T-helper 1 cell treated with Interleukin-12 subunit alpha and Interleukin-12 subunit beta and Interleukin-4 antibody, amounts not matched to agents 30 μg/mL and 1 μg/mL, for 36 hours (primary cell): ENCODE data around the gene LAMB1.
"Not testable (repeated sequence)": the region's sequence is repeated elsewhere in the genome, so short reads cannot be mapped to it uniquely, and the experiment has no call there.

Experiments
- H3K27ac Mint-ChIP-seq: one replicate; pipeline ENCODE4 v1.8.0; 2021; ENCODE audit warnings: mild to moderate bottlenecking, mixed read lengths
- H3K27me3 Mint-ChIP-seq: one replicate; pipeline ENCODE4 v1.8.0; 2021; ENCODE audit warnings: low read depth, mixed read lengths
- H3K36me3 Mint-ChIP-seq: one replicate; pipeline ENCODE4 v1.8.0; 2021; ENCODE audit warnings: low read depth, mixed read lengths
- H3K4me1 Mint-ChIP-seq: one replicate; pipeline ENCODE4 v1.8.0; 2021; ENCODE audit warnings: low read depth, mixed read lengths
- H3K4me3 Mint-ChIP-seq: one replicate; pipeline ENCODE4 v1.8.0; 2021; ENCODE audit warnings: mild to moderate bottlenecking, moderate library complexity, mixed read lengths
- H3K9me3 Mint-ChIP-seq: one replicate; pipeline ENCODE4 v1.8.0; 2021; ENCODE audit warnings: mixed read lengths

LAMB1 gene

DNA sequence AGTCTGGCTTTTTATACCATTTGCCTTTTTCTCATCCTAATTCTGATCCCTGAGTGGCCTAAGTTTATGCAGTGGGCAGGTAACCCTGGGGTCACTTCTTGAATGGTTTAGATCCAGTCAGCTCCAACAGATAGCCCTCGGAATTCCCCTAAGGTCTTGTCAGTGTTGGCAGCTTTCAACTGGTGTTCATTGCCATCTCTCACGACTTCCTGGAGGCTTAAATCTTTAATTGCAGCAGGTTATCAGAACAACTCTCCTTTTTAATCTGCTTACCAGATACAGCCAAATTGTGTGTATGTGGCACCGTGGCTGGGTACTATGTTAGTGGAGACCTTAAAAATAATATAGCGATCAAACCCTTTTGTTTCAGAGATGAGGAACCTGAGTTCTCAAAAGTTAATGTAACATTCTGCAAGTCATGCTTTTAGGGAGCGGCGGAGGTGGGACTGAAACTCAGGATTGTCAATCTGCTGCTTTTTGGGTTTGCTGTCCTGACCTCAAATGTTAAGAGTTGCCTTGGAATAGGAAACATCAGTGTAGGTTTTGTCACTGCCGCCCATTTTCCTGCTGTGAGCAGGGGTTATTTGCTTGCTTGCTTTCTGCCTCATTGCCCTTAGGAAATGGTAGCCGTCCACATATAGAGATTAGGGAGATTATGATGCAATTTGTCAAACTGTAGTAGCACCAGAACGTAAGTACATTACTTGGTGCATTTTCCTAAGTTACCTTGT lies 111.2 kb downstream of the LAMB1 start:
- H3K27ac Mint-ChIP-seq: peak overlapping the region; percentile 98
- no peaks in the 10 kb centered on the region for H3K27me3 Mint-ChIP-seq
- H3K9me3 Mint-ChIP-seq: peaks cover 7% of the 10 kb centered on the region
- H3K4me3 Mint-ChIP-seq: peak overlapping the region; percentile 96
- H3K4me1 Mint-ChIP-seq: peaks cover 40% of the 10 kb centered on the region
- H3K36me3 Mint-ChIP-seq: peaks cover 28% of the 10 kb centered on the region

DNA sequence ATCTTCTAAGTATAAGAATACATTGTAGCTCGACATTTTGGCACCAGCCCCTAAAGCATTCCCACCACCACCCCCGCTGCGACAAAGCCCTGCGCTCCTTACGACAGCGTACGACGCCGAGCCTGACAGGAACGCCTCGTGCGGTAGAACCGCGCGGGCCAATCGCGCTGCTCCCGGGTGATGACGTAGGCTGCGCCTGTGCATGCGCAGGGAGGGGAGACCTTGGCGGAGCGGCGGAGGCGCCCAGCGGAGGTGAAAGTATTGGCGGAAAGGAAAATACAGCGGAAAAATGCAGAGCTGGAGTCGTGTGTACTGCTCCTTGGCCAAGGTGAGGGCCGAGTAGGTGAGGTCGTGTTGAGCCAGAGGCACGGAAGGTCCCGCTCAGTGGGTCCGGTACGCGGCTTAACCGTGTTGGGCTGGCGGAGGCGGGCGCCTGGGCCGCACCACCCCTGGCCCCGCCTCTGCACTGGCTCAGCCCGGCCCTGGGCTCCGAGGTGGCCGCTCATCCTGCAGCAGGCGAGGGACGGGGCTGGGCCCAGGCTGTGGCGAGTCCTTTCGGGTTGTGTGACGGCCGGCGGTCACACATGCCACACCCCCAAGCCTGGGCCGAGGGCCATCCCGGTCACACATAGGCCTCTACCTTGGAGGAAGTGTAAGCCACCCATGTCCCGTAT lies 111.9 kb downstream of the LAMB1 start, which contains the start of gene DLD:
DLD (plus strand) TSS at position 222 of the 674 bp plus-strand sequence; CDS start at position 290, 68 bp downstream.
- Mint-ChIP-seq H3K4me3 (peak within 1 kb of the TSS; percentile 96), H3K4me1 (peaks cover 37% of the 10 kb centered on the region), H3K27me3 (peaks cover 5% of the 10 kb centered on the region), H3K36me3 (peaks cover 24% of the 10 kb centered on the region), H3K9me3 (peaks cover 7% of the 10 kb centered on the region), H3K27ac (peak within 1 kb of the TSS; percentile 98)

DNA sequence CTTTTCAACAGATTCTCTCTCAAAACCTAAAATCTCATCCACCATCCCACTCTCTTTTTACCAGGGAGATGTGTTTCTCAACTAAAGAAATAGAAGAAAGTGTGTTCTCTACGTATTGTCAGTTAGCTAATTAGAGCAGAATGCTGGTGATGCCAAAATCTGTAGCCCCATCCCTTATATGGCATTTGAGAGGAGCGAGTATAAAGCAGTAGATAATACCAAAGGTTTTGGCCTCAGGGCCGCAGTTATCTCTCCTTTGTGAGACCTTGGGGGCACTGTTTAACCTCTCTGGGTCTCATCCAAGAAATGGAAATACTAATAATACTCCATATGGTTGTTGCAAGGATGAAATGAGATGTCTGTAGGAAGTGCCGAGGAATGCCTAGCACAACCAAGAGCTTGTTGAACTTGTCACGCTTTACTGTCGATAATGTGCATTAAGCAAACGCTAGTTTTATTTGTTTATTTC lies 112.4 kb downstream of the LAMB1 start:
- peaks cover 7% of the 10 kb centered on the region for H3K9me3 Mint-ChIP-seq
- H3K27me3 Mint-ChIP-seq: peaks cover 10% of the 10 kb centered on the region
- H3K4me3 Mint-ChIP-seq: peak overlapping the region; percentile 96
- H3K36me3 Mint-ChIP-seq: peaks cover 19% of the 10 kb centered on the region
- H3K4me1 Mint-ChIP-seq: peaks cover 33% of the 10 kb centered on the region
- H3K27ac Mint-ChIP-seq: peak overlapping the region; percentile 98

DNA sequence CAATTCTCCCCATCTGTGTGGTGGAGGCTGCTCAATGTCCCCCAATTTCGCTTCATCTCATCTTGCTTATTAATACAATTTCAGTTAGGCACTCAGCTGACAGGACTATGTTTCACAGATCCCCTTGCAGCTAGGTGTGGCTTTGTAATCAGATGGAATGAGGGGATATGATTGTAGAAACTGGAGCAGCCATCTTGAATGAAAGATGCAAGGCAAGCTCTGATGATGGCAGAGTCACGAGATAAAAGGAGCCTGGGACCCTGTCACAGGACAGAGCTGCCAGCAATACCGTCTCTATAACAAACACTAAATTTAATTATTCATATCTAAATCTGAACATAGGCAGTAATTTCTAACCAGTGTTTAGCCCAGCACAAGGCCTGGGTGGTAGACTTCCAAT lies 113.0 kb downstream of the LAMB1 start:
- Mint-ChIP-seq H3K4me1 (peaks cover 29% of the 10 kb centered on the region), H3K36me3 (peaks cover 14% of the 10 kb centered on the region), H3K9me3 (peaks cover 7% of the 10 kb centered on the region), H3K27ac (peak overlapping the region; percentile 98), H3K4me3 (peak overlapping the region; percentile 96), H3K27me3 (peaks cover 11% of the 10 kb centered on the region)

DNA sequence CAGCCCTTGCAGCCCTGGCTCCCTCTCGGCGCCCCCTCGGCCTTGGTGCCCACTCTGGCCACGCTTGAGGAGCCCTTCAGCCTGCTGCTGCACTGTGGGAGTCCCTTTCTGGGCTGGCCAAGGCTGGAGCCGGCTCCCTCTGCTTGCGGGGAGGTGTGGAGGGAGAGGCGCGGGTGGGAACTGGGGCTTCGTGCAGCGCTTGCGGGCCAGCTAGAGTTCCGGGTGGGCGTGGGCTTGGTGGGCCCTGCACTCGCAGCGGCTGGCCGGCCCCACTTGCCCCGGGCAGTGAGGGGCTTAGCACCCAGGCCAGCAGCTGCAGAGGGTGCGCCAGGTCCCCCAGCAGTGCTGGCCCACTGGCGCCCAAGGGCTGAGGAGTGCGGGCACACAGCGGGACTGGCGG lies 115.1 kb downstream of the LAMB1 start:
- not testable (repeated sequence) for H3K36me3 Mint-ChIP-seq, H3K4me3 Mint-ChIP-seq, H3K27ac Mint-ChIP-seq, H3K9me3 Mint-ChIP-seq
- peaks cover 16% of the 10 kb centered on the region for H3K27me3 Mint-ChIP-seq
- peaks cover 16% of the 10 kb centered on the region for H3K4me1 Mint-ChIP-seq

DNA sequence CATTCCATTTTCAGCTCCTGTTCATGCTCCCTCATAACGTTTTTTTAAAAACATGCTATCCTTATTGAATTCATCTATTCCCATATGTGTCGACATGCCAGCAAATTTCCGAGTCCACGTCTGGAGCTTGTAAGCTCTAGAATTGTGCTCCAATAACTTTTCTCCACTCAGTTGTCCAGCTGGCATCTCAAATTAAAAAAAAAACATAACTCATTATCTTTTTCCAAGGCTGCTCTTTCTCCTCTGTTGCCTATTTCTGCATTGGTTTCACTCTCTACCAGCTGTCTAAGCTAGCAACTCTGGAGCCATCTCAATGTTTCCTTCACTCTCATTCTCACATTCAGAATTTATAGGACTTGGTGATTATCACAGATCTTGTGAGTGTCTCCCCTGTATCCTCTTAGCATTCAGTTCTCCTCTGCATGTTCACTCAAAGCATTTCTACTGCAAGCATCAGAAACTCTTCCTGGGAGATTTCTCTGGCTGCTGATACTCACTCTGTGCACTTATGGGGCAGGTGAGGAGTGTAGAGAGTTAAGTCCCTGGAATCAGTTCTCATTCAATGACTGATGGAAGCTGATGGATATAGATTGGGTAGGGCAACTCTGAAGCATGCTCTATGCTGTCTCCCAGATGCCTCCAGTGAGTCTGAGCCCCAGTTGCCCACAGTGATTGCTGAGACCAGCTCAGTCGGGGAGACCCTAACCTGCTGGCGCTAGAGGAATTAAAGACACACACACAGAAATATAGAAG lies 118.7 kb downstream of the LAMB1 start:
- Mint-ChIP-seq H3K36me3 (no peaks in the 10 kb centered on the region), H3K27me3 (peaks cover 21% of the 10 kb centered on the region), H3K4me3 (no peak overlapping the region), H3K27ac (no peak overlapping the region), H3K9me3 (peaks cover 7% of the 10 kb centered on the region), H3K4me1 (peaks cover 5% of the 10 kb centered on the region)

DNA sequence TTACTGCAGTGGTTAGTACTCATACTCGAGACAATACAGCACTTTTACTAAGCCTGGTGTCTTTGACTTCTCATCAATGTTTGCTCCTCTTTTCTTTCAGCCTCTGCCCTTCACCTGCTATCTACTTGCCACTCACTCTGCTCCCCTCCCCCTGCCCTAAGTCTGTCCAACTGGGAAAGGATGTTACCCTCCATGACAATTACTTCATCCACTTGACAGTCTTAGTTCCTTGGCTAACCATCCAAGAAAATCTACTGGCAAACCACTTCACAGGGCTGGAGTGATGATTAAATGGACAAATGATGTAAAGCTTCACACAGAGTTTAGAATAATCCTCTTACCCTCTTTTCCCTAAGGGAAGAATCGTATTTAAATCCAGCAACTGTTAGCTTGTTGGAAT lies 120.2 kb downstream of the LAMB1 start:
- Mint-ChIP-seq H3K27me3 (peaks cover 21% of the 10 kb centered on the region), H3K36me3 (no peaks in the 10 kb centered on the region), H3K4me3 (no peak overlapping the region), H3K4me1 (peaks cover 5% of the 10 kb centered on the region), H3K27ac (no peak overlapping the region), H3K9me3 (no peaks in the 10 kb centered on the region)

DNA sequence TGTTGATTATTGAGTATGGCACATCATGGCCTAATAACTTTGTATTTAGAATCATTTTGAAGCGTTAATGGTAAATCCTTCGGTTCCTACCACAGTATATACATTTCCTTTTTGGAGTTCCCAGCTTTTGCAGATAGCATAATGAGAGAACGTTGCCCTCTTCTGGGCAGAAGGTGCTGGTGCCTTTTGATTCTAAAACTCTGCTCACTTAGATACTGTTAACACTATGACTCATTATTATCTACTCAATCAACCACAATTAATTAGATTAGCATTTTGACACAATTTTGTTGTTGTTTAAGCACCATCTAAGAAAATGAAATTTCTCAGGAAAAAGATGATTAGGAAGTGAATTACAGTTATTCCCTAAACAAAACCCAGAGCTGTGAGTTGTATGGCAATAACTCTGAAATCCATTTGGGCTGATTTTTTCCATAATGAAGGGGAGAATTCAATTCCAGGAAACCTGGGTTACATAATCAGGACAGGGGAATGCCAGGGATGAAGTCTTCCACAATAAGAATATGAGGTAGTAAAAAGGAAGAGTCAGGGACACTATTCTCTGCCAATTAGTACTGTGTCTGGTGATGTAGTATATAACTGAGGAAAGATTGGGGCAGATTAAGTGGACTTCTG lies 123.4 kb downstream of the LAMB1 start:
- Mint-ChIP-seq H3K36me3 (no peaks in the 10 kb centered on the region), H3K4me1 (peaks cover 9% of the 10 kb centered on the region), H3K27ac (no peak overlapping the region), H3K9me3 (no peaks in the 10 kb centered on the region), H3K4me3 (no peak overlapping the region), H3K27me3 (peaks cover 11% of the 10 kb centered on the region)

DNA sequence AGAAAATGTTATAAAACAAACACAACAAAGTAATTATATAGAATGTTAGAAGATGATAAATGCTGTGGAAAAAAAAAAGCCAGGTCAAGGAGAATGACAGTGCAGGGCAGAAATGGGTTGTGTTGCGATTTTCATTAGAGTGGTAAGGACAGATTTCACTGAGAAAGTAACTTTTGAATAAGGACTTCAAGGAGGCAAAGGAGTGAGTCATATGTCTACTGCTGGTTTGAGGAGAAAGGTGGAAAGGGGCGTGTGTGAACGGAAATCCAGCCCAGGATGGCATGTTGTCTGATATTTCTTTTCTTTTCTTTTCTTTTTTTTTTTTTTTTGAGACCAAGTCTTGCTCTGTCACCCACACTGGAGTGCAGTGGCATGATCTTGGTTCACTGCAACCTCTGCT lies 124.3 kb downstream of the LAMB1 start:
- no peaks in the 10 kb centered on the region for H3K9me3 Mint-ChIP-seq

DNA sequence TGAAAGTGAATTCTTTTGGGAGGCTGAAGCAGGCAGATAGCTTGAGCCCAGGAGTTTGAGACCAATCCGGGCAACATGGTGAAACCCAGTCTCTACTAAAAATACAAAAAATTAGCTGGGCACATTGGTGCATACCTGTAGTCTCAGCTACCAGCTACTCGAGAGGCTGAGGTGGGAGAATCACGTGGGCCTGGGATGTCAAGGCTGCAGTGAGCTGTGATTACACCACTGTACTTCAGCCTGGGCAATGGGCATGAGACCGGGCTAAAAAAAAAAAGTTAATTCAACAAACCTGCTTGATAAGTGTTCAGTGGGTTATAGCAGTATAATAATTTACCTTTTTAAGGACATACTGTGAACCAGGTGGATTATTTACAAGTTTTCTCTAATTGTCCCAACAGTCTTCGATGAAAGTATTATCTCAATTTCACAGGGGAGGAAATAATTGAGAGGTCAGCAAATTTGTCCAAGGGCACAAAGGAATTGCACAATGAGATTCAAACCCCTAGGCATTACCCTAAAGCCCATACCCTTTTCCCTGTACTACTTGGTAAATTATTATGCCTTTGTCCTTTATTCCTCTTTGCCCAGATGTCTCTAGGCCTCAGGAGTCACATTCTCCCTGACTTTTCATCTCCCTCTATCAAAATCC lies 125.1 kb downstream of the LAMB1 start:
- Mint-ChIP-seq H3K4me3 (no peak overlapping the region), H3K27ac (peak overlapping the region; percentile 5), H3K4me1 (peaks cover 14% of the 10 kb centered on the region), H3K27me3 (peaks cover 5% of the 10 kb centered on the region), H3K9me3 (no peaks in the 10 kb centered on the region), H3K36me3 (no peaks in the 10 kb centered on the region)

More for the DNA sequence above, 124.3 kb downstream of the LAMB1 start:
- peaks cover 12% of the 10 kb centered on the region for H3K4me1 Mint-ChIP-seq
- no peaks in the 10 kb centered on the region for H3K36me3 Mint-ChIP-seq
- no peak overlapping the region for H3K4me3 Mint-ChIP-seq
- peaks cover 5% of the 10 kb centered on the region for H3K27me3 Mint-ChIP-seq
- no peak overlapping the region for H3K27ac Mint-ChIP-seq

DNA sequence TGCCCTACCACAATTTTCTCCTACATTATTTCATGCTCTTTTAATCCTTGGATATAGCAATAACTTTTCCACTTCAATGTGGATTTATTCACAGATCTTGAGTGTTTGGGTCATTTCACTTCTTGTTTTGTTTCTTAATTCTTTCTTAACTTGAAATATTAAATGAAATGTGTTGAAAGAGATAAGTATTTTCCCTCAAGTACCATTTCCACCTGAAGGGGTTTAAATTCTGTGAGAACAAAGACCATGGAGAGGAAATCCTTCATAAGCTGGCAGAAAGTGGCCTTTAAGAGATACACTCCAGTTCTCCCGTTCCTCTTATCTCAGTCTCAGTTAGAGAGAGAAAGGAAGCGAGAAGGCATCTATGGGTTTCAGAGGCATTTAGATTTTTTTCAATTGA lies 126.0 kb downstream of the LAMB1 start:
- H3K4me1 Mint-ChIP-seq: peaks cover 14% of the 10 kb centered on the region
- no peaks in the 10 kb centered on the region for H3K27me3 Mint-ChIP-seq
- no peak overlapping the region for H3K4me3 Mint-ChIP-seq
- H3K27ac Mint-ChIP-seq: no peak overlapping the region
- H3K9me3 Mint-ChIP-seq: no peaks in the 10 kb centered on the region
- no peaks in the 10 kb centered on the region for H3K36me3 Mint-ChIP-seq

DNA sequence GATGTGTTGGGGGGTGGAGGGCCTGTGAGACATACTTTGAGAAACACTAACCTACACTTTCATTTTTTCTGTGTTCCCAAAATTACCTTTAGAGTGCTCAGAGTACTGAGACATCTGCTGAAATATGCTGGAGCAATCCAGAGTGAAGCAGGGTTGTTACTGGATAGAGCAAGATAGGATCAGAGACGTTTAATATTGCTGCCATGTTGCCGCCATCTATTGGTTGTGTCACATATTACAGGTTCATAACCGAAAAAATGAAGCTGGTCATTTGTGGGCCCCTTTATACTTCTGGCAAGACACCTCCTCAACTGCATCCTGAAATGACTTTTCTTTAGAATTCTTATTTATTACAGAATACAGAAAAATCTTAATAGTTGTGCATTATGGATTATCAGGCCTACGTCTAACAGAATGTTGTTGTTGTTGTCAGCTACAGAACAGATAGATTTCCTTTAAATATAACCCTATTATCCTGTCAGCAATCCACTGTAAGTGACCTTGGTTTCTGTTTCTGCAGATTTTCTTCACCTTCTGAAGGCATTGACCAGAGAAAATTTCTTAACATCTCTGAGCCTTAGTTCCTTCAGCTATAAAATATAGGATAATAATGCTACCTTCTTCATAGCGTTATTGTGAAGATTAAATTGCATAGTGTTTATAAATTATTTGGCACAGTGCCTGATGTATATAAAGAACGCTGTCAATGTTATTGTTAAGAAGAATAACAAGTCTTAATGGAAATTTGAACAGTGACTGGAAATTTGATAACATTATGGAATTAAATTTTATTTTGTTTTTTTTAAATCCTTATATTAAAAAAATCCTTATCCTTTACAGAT lies 128.1 kb downstream of the LAMB1 start:
- no peaks in the 10 kb centered on the region for H3K27me3 Mint-ChIP-seq
- no peaks in the 10 kb centered on the region for H3K9me3 Mint-ChIP-seq
- no peak overlapping the region for H3K4me3 Mint-ChIP-seq
- no peaks in the 10 kb centered on the region for H3K36me3 Mint-ChIP-seq
- H3K4me1 Mint-ChIP-seq: peaks cover 23% of the 10 kb centered on the region
- H3K27ac Mint-ChIP-seq: no peak overlapping the region

DNA sequence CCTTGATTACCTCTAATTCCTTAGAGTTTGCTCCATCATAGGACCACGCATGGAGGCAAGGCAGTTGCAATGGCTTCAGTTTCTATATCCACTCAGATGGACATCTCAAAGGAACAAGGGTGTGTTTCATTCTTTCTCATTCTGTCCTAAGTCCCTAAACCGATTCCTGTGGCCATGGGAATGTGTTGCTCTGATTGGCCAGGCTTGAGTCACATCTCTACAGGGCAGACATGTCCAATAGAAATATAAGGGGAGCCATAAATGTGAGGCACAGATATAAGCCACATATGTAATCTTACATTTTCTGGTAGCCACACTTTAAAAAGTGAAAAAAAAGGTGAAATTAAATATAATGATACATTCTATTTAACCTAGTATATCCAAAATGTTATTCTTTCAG lies 128.8 kb downstream of the LAMB1 start:
- Mint-ChIP-seq H3K27ac (no peak overlapping the region), H3K27me3 (no peaks in the 10 kb centered on the region), H3K4me1 (peaks cover 19% of the 10 kb centered on the region), H3K4me3 (no peak overlapping the region), H3K9me3 (no peaks in the 10 kb centered on the region), H3K36me3 (no peaks in the 10 kb centered on the region)
